LoVo (cell line): ENCODE data around the gene TMEM269.
A peak's percentile ranks its signal among the peaks of the same experiment; 100 is the strongest.

Experiments
- DNase-seq: peaks from one replicate; pipeline ENCODE4 v3.0.0-alpha.2; 2016; ENCODE audit warnings: low spot score

The TMEM269 gene

GRCh38 chr1:42822800-42823392 is 38.1 kb downstream of the TMEM269 start:
- no peak for DNase-seq

GRCh38 chr1:42824481-42825035 is 39.8 kb downstream of the TMEM269 start:
- DNase-seq, result no peak

- DNase-seq, result no peak
Observed at GRCh38 chr1:42825036-42825851, 40.5 kb downstream of the TMEM269 start.

GRCh38 chr1:42830631-42831030 is 45.8 kb downstream of the TMEM269 start:
- no peak for DNase-seq

GRCh38 chr1:42831273-42831672 is 46.5 kb downstream of the TMEM269 start:
- no peak for DNase-seq

- DNase-seq, result no peak
Observed at GRCh38 chr1:42832641-42833240, 48.0 kb downstream of the TMEM269 start.

- DNase-seq, result no peak
Observed at GRCh38 chr1:42833981-42834380, 49.2 kb downstream of the TMEM269 start.

- no peak for DNase-seq
Observed at GRCh38 chr1:42834803-42835202, 50.0 kb downstream of the TMEM269 start.

- DNase-seq, result no peak
Observed at GRCh38 chr1:42835422-42835821, 50.6 kb downstream of the TMEM269 start.

- DNase-seq, result no peak
Observed at GRCh38 chr1:42837709-42838108, 52.9 kb downstream of the TMEM269 start.

GRCh38 chr1:42838482-42839190 is 53.8 kb downstream of the TMEM269 start:
- no peak for DNase-seq

- DNase-seq, result no peak
Observed at GRCh38 chr1:42841010-42841409, 56.2 kb downstream of the TMEM269 start.

- no peak for DNase-seq
Observed at GRCh38 chr1:42841440-42842147, 56.8 kb downstream of the TMEM269 start.

- no peak for DNase-seq
Observed at GRCh38 chr1:42844592-42845140, 59.9 kb downstream of the TMEM269 start.

- DNase-seq, result no peak
Observed at GRCh38 chr1:42845193-42845592, 60.4 kb downstream of the TMEM269 start.

- DNase-seq, result no peak
Observed at GRCh38 chr1:42845866-42846256, 61.1 kb downstream of the TMEM269 start.

GRCh38 chr1:42846257-42847110 is 61.7 kb downstream of the TMEM269 start, which contains the start of gene ZNF691:
Gene ZNF691, plus strand, starts transcription at chr1:42846613. Its CDS starts 3,046 bp downstream, at chr1:42849659.
- DNase-seq, result peak; percentile 94

GRCh38 chr1:42847111-42847595 is 62.4 kb downstream of the TMEM269 start:
- no peak for DNase-seq

- DNase-seq, result no peak
Observed at GRCh38 chr1:42847721-42848460, 63.1 kb downstream of the TMEM269 start.
